HG03045 (cell line): ENCODE data around the gene EXOC3L4.

ENCODE experiments used
- ATAC-seq: cut with Tn5 transposase; IDR thresholded peaks from one replicate; pipeline ENCODE4 v1.9.1; 2021; ENCODE audit warnings: mild to moderate bottlenecking, moderate library complexity; ENCODE audit not compliant: unreplicated experiment

The EXOC3L4 gene

DNA sequence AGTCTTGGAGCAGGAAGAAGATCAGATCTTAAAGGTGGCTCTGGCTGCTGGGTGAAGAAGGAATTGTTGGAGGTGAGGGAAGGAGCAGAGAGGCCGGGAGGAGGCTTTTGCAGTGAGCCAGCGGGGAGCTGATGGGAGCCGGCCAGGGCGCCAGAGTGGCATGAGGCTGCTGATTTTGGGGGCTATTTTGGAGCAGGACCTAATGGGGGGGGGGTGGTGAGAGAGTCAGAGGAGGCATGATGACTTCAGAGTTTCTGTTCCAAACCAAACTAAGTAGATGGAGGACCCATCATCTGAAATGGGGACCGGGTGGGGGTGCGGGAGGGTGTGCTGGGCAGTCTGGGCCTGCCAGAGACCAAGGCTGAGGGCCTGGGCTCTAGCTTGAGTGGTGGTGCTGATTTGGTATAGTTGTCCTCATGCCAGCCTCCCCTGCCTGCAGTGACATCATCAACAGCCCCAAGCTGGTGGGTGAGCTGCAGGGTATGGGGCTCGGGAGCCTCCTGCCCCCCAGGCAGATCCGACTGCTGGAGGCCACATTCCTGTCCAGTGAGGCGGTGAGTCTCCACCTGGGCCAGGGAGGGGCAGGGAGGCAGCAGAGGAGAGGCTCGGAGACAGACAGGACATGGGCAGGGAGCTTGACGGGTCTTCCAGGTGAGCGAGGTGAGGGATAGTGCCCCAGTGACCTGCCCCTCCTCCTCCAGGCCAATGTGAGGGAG, 34.9 kb downstream of the EXOC3L4 start:
- no peak for ATAC-seq

DNA sequence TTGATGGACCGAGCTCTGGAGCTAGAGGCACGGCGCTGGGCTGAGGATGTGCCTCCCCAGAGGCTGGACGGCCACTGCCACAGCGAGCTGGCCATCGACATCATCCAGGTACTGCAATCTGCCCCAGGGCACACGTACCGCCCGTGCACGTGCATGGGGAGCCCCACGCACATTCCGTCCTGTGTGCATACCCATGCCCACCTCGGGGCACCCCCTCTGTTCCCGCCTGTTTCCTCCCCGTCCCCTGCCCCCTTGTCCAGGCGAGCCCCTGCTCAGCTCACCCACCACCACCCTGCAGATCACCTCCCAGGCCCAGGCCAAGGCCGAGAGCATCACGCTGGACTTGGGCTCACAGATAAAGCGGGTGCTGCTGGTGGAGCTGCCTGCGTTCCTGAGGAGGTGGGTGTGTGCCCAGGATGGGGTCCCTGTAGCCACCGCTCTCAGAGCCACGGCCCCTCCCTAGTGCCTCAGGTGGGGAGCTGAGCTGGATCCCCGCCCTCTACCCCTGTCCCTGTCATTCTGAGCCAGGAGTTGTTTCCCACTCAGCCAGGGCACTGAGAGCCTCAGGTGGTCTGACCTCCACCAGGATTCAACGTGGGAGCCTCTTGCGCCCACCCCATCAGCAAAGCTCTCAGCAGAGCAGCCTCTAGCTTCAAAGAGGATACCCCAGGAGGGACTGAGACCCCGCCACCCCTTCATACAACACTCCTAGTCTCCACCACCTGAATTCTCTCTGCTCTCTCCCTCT, 35.7 kb downstream of the EXOC3L4 start:
- ATAC-seq: no peak

DNA sequence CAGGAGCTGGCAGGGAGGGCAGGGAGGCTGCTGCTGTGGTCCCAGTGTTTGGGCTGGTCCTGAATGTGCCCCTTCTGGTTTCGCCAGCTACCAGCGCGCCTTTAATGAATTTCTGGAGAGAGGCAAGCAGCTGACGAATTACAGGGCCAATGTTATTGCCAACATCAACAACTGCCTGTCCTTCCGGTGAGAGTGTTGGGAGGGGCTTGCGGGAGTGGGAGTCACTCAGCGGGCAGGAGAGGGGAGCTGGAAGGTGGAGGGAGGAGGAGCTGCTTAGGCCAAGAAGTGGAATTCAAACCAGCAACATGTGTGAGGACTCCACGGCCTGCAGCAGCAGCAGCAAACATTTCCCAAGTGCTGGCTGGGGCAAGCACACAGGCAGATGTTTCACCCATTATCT, 36.4 kb downstream of the EXOC3L4 start:
- no peak for ATAC-seq

GRCh38 chr14:103131580-103131979, 37.1 kb downstream of the EXOC3L4 start:
- ATAC-seq: no peak

GRCh38 chr14:103132381-103133209, 38.1 kb downstream of the EXOC3L4 start:
- ATAC-seq: no peak

- ATAC-seq: no peak
Measured at GRCh38 chr14:103133210-103134140, 39.0 kb downstream of the EXOC3L4 start.

GRCh38 chr14:103134405-103134804, 39.9 kb downstream of the EXOC3L4 start:
- no peak for ATAC-seq

DNA sequence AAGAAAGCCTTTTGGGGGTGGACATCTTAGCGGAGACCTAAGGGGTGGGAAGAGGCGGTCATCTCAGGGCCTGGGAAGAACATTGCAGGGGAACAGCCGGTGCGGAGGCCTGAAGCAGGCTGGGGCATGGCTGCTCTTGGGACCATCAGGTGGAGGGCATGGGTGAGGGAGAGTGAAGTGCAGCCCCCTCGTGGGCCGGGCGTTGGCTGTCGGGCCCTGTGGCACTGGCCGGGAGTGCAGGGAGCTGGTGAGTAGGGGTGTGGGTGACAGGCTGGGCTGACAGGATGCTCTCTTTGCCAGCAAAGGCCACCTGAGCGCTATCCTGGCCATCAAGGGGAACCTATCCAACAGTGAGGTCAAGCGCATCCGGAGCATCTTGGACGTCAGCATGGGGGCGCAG, 40.4 kb downstream of the EXOC3L4 start:
- no peak for ATAC-seq

- ATAC-seq: no peak
Measured at GRCh38 chr14:103135333-103136260, 41.1 kb downstream of the EXOC3L4 start.

DNA sequence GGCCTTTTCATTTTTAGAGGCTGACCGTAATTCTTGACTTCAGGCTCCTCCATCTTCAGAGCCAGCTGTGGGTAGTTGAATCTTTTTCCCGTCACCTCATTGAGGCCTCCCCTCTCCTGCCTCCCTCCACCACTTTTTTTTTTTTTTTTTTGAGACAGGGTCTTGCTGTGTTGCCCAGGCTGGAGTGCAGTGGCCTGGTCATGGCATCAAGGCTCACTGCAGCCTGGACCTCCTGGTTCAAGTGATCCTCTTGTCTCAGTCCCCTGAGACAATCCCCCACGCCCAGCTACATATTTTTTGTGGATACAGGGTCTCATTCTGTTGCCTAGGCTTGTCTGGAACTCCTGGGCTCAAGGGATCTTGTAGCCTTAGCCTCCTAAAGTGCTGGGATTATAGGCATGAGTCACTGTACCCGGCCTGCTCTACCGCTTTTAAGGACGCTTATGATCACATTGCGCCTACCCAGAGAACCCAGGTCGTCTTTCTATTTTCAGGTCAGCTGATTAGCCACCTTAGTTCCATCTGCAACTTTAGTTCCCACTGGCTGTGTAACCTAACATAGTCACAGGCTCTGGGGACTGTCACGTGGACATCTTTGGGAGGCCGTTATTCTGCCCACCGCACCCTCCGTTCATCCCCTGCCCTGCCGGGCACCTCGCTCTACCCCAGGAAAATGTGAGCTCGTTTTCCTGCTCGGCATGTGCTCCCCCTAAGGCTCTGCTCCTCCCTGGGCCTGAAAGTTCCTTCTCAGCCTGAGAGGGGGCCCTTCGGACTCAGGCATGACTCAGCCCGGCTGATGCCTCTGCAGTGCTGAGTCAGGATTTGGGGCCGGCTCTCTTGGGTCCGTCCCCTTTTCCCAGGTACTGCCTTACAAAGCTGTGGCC, 42.1 kb downstream of the EXOC3L4 start:
- ATAC-seq: no peak

DNA sequence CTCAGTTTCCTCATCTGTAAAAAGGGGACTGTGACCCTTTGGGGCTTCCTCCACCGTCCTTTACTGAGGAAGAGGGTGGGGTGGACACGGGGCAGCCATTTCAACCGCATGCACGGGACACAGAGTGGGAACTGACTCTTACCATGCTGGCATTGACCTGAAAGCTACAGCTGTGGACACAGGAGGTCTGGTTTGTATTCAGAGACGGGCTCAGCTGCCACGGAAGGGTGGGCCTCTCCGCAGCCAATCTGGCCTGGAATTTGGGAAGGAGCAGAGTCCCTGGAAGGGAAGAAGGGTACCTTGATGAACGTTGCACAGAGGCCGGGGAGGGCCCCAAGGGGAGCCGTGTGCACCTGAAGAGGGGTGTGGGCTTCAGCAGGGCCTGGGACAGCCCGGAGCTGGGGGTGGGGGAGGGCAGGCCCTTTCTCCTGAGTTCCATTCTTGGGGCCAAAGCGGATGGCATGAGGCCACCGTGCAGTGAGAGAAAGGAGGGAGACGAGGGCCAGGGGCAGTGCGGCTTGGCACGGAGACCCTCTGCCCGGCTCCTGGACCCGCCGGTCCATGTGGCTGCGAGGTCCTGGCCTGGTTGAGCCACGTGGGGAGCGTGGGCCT, 43.3 kb downstream of the EXOC3L4 start:
- ATAC-seq: no peak

DNA sequence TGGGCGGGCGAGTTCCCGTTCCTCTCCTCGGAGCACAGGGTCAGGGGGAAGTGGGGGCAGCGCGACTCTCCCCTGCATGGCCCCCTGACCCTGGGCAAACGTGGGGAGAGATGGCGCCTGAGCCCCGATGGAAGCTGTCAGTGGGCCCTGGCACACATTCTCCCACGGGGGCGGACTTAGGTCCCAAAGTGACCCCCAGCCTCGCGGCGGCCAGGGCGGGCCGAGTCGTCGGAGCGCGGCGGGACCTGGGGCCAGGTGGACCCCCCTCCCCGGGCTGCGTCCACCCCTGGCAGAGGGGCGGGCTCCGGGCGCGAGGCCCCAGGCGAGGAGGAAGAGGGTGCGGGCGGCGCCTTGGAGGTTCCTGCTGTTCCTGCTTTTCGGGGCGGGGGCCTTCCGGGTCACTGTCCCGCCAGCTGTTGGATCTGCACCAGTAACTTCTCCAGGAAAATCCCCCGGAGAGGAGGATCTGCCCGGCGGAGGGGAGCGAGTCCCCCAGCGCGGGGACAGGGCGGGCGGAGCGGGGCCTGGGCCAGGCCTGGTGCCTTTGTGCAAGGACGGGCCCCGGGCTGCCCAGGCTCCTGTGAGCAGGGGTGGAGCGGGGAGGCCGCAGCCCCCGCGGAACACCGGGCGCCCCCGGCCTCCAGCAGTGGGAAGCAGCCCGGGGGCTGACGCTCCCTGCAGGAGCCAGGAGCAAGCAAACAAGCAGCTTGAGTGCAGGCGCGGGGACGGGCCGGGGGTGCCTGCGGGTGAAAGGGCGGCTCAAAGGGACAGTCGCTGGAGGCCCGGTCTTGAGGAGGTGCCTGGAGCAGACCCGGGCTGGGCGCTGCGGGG, 44.0 kb downstream of the EXOC3L4 start:
- ATAC-seq: no peak

GRCh38 chr14:103139132-103140025, 44.9 kb downstream of the EXOC3L4 start:
- ATAC-seq: no peak

GRCh38 chr14:103140316-103141109, 46.0 kb downstream of the EXOC3L4 start:
- no peak for ATAC-seq

GRCh38 chr14:103141117-103141796, 46.7 kb downstream of the EXOC3L4 start:
- no peak for ATAC-seq
